HCT116 (cell line): ENCODE results near the gene GJB2.
"Not testable (repeated sequence)": the region's sequence is repeated elsewhere in the genome, so short reads cannot be mapped to it uniquely, and the experiment has no call there.

Source experiments
- CTCF ChIP-seq, 3 experiments: fragments of 200-600 bp in 1 of 3; sonication (generic) in 1 of 3; IDR thresholded peaks in 2 of 3; conservative IDR thresholded peaks in 1 of 3; 2 replicates each; pipeline ENCODE4 v1.5.1; 2012 to 2017; ENCODE audit warnings: low read depth in 2 of 3, low read length in 2 of 3, antibody characterized with exemption in 1 of 3, borderline replicate concordance in 1 of 3, control low read depth in 1 of 3, mild to moderate bottlenecking in 1 of 3, mixed read lengths in 1 of 3, mixed run types in 1 of 3, moderate library complexity in 1 of 3; ENCODE audit not compliant: insufficient read depth in 1 of 3
- EZH2 ChIP-seq: fragments of 200-600 bp; sonication (generic); IDR thresholded peaks from 2 replicates; pipeline ENCODE4 v1.6.1; 2017; ENCODE audit warnings: antibody characterized with exemption, mixed run types
- FOSL1 ChIP-seq: IDR thresholded peaks from 2 replicates; pipeline ENCODE4 v1.6.1; 2012; ENCODE audit warnings: low read depth
- MAX ChIP-seq: IDR thresholded peaks from 2 replicates; pipeline ENCODE4 v1.6.1; 2012
- POLR2A ChIP-seq: IDR thresholded peaks from 2 replicates; pipeline ENCODE4 v1.7.0; 2011; ENCODE audit warnings: borderline replicate concordance; ENCODE audit not compliant: insufficient read depth, insufficient read length; ENCODE audit errors: extremely low read depth
- POLR2AphosphoS5 ChIP-seq: IDR thresholded peaks from 2 replicates; pipeline ENCODE4 v1.6.1; 2011; ENCODE audit warnings: mild to moderate bottlenecking, low read depth, low read length, moderate library complexity
- RAD21 ChIP-seq: IDR thresholded peaks from 2 replicates; pipeline ENCODE4 v1.6.1; 2012; ENCODE audit warnings: low read depth, mild to moderate bottlenecking
- REST ChIP-seq: IDR thresholded peaks from 2 replicates; pipeline ENCODE4 v1.6.1; 2012; ENCODE audit warnings: low read depth
- SIN3A ChIP-seq: IDR thresholded peaks from 2 replicates; pipeline ENCODE4 v1.6.1; 2012; ENCODE audit warnings: low read depth
- YY1 ChIP-seq: IDR thresholded peaks from 2 replicates; pipeline ENCODE4 v1.6.1; 2011; ENCODE audit warnings: low read length, low read depth, moderate library complexity, mild to moderate bottlenecking; ENCODE audit not compliant: insufficient replicate concordance; ENCODE audit errors: extremely low read depth
- ZNF274 ChIP-seq: fragments of 200-500 bp; sonication (Bioruptor generic); IDR thresholded peaks from 2 replicates; pipeline ENCODE4 v1.6.1; 2014; ENCODE audit warnings: mild to moderate bottlenecking, low read depth, low read length, inconsistent platforms

GRCh38 chr13:20153290-20153689, 39.4 kb downstream of the GJB2 start:
- TF ChIP-seq MAX; POLR2AphosphoS5; POLR2A; CTCF (IDR thresholded peaks at IDR 0.05 in 2 of 3, conservative IDR thresholded peaks at IDR 0.05 in 1 of 3; ENCODE audit: borderline replicate concordance in 1 of 3, insufficient read depth in 1 of 3, low read depth in 2 of 3, low read length in 2 of 3); ZNF274; FOSL1; REST; RAD21; YY1; SIN3A; EZH2: not testable (repeated sequence)
